Stomach (tissue), 4 donors: ENCODE measurements around the gene RPS17.

Experiments
- POLR2A ChIP-seq, 4 donors: fragments of 450-650 bp; IDR thresholded peaks; one replicate each; pipeline ENCODE4 v1.6.1; 2016; ENCODE audit warnings: antibody characterized with exemption in 4 of 4, control low read depth in 2 of 4, mild to moderate bottlenecking in 1 of 4, moderate library complexity in 1 of 4
- TF ChIP-seq, protein P1 (sequence below), 7 experiments: fragments of 450-650 bp in 4 of 7; fragments of 200-600 bp in 3 of 7; sonication (generic) in 3 of 7; IDR thresholded peaks; one replicate each; pipeline ENCODE4 v1.5.1; 2016 to 2019; ENCODE audit warnings: antibody characterized with exemption in 7 of 7, control low read depth in 2 of 7, mild to moderate bottlenecking in 1 of 7

DNA sequence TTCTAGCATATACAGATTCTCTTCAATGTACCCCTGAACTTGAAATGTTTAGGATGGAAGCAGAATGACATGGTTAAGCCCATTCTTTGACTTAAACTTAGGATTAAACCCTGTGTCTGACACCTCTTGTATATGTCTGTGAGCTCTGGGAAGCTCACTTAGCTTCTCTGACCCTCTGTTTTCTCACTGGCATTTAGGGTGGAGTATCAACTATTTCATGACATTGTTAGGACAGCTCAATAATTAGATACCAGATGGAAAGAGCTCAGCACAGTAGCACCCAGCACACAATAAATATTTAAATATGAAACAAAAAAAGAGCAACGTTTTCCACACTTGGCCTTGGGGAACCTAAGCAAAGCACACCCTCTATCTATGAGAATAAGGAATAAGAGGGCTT lies 18.2 kb upstream of the RPS17 start:
- TF ChIP-seq, protein P1, sequence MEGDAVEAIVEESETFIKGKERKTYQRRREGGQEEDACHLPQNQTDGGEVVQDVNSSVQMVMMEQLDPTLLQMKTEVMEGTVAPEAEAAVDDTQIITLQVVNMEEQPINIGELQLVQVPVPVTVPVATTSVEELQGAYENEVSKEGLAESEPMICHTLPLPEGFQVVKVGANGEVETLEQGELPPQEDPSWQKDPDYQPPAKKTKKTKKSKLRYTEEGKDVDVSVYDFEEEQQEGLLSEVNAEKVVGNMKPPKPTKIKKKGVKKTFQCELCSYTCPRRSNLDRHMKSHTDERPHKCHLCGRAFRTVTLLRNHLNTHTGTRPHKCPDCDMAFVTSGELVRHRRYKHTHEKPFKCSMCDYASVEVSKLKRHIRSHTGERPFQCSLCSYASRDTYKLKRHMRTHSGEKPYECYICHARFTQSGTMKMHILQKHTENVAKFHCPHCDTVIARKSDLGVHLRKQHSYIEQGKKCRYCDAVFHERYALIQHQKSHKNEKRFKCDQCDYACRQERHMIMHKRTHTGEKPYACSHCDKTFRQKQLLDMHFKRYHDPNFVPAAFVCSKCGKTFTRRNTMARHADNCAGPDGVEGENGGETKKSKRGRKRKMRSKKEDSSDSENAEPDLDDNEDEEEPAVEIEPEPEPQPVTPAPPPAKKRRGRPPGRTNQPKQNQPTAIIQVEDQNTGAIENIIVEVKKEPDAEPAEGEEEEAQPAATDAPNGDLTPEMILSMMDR (IDR thresholded peaks at IDR 0.05) = no peak
- no peak for TF ChIP-seq POLR2A (IDR thresholded peaks at IDR 0.05)
